Activated T-helper 2 cell treated with anti-CD3 and anti-CD28 coated beads, Interferon-gamma antibody, Interleukin-2, Interleukin-4, amounts not matched to agents 10 μg/mL and 5 μg/mL and 100 μg/mL, durations not matched to agents 14 hours and 24 hours and 36 hours (primary cell): ENCODE measurements around the gene ADGRB3. TPM values are rescaled to one million over a fixed set of nuclear protein-coding genes. Genes with fewer than 3 reads are reported as not detected.

Experiments used
- DNase-seq: peaks from one replicate; pipeline ENCODE4 v3.0.0; 2021; ENCODE audit warnings: low spot score
- H3K27ac Mint-ChIP-seq: one replicate; pipeline ENCODE4 v1.8.0; 2021; ENCODE audit warnings: mixed read lengths
- H3K27me3 Mint-ChIP-seq: one replicate; pipeline ENCODE4 v1.8.0; 2021; ENCODE audit warnings: low read depth, mixed read lengths
- H3K36me3 Mint-ChIP-seq: one replicate; pipeline ENCODE4 v1.8.0; 2021; ENCODE audit warnings: low read depth, mixed read lengths
- H3K4me1 Mint-ChIP-seq: one replicate; pipeline ENCODE4 v1.8.0; 2021; ENCODE audit warnings: low read depth, mixed read lengths
- H3K4me3 Mint-ChIP-seq: one replicate; pipeline ENCODE4 v1.8.0; 2021; ENCODE audit warnings: low read depth, mild to moderate bottlenecking, moderate library complexity, mixed read lengths
- H3K9me3 Mint-ChIP-seq: one replicate; pipeline ENCODE4 v1.8.0; 2021; ENCODE audit warnings: mixed read lengths
- intact Hi-C: fragments of 100-400 bp; cut with micrococcal nuclease; formaldehyde crosslinking; loops from one replicate; pipeline ENCODE4 v1.15.1; 2023
- total RNA-seq: library from RNA; stranded (reverse); gene quantifications from 2 replicates; pipeline ENCODE4 v1.2.3, GENCODE V29; 2022

ADGRB3 gene
- total RNA-seq, 1 donor from 2014 or later, result 0.14 TPM

DNA sequence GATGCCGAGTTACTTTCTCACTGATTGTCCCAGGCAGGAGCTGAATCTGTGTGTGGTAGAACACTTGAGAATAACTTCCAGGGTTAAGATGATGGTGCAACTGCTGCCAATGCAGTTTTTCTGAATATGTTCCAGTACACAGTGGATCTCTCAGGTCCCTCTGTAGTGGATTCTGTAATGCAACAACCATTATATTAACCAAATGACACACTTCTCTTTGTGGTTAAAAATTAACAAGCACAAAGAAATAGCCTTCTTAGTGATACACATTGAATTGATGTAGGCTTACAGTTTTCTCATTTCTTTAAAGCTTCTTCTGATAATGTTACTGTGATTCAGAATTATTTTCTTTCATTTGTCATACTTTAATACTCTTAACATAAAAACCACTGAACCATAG, 383.8 kb downstream of the ADGRB3 start:
- Mint-ChIP-seq H3K27me3 (no peaks in the 10 kb centered on the region), H3K27ac (no peak overlapping the region), H3K4me1 (no peaks in the 10 kb centered on the region), H3K36me3 (no peaks in the 10 kb centered on the region), H3K4me3 (no peak overlapping the region), H3K9me3 (no peaks in the 10 kb centered on the region)
- intact Hi-C loops, result no loop called here
- DNase-seq, result no peak

DNA sequence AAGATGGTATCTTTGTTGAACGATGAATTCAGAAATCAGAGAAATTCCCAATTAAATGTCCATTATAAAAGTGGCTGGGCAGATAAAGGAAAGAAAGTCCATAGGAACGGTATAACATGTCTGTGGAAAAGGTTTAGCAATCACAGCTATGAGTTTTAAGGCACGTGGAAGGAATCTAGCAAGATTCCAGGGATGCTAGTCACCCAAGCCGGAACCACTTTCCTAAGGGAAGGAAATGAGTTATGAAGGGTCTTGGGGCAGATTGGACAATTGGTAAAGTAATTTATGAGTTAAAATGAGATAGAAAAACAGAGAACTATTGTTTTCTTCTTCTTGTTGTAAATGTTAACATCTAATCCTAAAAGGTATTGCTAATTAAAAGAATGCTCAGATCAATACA, 384.8 kb downstream of the ADGRB3 start:
- no peaks in the 10 kb centered on the region for H3K36me3 Mint-ChIP-seq
- DNase-seq, result no peak
- intact Hi-C loops, result no loop called here
- no peaks in the 10 kb centered on the region for H3K4me1 Mint-ChIP-seq
- no peak overlapping the region for H3K4me3 Mint-ChIP-seq
- no peak overlapping the region for H3K27ac Mint-ChIP-seq
- H3K9me3 Mint-ChIP-seq, result no peaks in the 10 kb centered on the region
- no peaks in the 10 kb centered on the region for H3K27me3 Mint-ChIP-seq

DNA sequence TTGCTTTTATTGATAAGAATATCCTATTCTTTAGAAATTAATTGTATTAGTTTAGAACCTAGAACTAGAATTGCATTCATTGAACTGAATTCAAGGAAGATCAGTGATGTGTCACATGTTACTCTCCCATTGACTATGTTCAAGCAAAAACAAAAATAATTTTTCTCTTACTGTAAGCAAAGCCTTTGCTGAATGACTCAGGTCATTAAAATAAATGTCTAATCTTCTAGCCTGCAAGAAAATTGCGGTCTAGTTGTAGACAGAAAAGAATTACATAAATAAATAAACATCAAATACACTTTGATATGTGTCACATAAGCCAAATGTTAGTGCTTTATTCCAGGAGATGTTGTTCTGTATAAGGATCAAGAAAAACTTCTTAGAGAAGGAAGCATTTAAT, 387.9 kb downstream of the ADGRB3 start:
- Mint-ChIP-seq H3K9me3 (no peaks in the 10 kb centered on the region), H3K4me1 (no peaks in the 10 kb centered on the region), H3K4me3 (no peak overlapping the region), H3K27ac (no peak overlapping the region), H3K36me3 (no peaks in the 10 kb centered on the region), H3K27me3 (no peaks in the 10 kb centered on the region)
- DNase-seq, result no peak
- intact Hi-C loops, result no loop called here

DNA sequence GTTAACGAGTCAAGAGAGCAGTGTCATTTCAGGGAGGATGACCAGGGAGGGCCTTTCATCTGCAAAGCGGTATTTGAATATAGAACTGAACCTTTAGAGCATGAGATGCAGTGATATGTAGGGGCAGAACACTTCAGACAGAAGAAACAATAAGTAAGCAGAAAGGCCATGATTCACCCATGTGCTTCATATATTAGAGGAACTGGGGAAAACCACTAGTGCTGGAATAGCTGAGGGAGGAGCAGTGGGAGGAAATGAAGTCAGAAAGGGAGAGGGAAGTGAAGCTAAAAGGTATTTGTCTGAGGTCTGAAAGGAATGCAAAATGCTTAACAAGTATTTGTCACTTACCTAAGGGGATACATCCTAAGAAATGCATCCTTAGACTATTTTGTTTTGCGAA, 391.2 kb downstream of the ADGRB3 start:
- DNase-seq, result no peak
- Mint-ChIP-seq H3K4me3 (no peak overlapping the region), H3K27ac (no peak overlapping the region), H3K36me3 (no peaks in the 10 kb centered on the region), H3K9me3 (no peaks in the 10 kb centered on the region), H3K4me1 (no peaks in the 10 kb centered on the region), H3K27me3 (no peaks in the 10 kb centered on the region)
- intact Hi-C loops, result no loop called here

DNA sequence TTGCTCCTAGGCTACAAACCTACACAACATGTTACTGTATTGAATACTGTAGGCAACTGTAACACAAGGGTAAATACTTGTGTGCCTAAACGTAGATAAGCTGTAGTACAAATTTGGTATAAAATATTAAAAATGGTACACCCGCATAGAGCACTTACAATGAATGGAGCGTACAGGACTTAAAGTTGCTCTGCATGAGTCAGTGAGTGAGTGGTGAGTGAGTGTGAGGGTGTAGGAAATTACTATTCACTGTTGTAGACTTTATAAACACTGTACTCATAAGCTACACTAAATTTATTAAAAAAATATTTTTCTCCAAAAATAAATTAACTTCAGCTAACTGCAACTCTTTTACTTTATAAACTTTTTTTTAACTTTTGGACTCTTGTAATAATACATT, 391.6 kb downstream of the ADGRB3 start:
- intact Hi-C loops, result no loop called here
- no peak for DNase-seq
- Mint-ChIP-seq H3K4me1 (no peaks in the 10 kb centered on the region), H3K36me3 (no peaks in the 10 kb centered on the region), H3K4me3 (no peak overlapping the region), H3K9me3 (no peaks in the 10 kb centered on the region), H3K27ac (no peak overlapping the region), H3K27me3 (no peaks in the 10 kb centered on the region)

DNA sequence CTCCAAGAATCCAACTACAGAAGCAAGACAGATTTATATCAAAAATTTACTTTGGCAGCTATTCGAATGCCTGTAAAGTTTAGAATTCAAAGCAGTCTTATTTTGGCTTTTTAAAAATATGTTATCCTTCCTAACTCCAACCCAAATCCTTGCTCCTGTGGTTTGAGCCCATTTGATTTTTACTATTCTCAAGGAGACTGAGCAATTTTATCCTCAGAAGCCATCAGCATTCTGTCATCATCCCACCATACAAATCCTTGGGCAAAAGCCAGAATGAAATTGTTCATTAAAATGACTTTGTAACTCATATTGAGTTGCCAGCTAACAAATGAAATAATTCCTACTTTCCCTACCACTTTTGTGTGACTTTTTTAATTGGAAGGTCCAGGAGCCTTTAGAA, 392.8 kb downstream of the ADGRB3 start:
- Mint-ChIP-seq H3K36me3 (no peaks in the 10 kb centered on the region), H3K9me3 (no peaks in the 10 kb centered on the region), H3K4me1 (no peaks in the 10 kb centered on the region), H3K4me3 (no peak overlapping the region), H3K27me3 (no peaks in the 10 kb centered on the region), H3K27ac (no peak overlapping the region)
- intact Hi-C loops, result no loop called here
- DNase-seq, result no peak

DNA sequence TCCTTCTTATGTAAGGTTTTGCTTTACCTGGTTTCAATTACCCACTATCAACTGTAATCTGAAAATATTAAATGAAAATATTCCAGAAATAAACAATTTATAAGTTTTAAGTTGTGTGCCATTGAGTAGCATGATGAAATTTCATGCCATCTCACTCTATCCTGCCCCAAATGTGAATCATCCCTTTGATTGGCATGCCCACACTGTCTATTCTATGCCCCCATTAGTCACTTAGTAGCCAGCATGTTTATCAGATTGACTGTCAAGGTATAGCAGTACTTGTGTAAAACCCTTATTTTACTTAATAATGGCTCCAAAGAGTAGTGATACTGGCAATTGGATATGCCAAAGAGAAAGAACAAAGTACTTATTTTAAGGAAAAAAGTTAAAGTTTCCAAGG, 403.8 kb downstream of the ADGRB3 start:
- Mint-ChIP-seq H3K4me1 (no peaks in the 10 kb centered on the region), H3K27me3 (no peaks in the 10 kb centered on the region), H3K4me3 (no peak overlapping the region), H3K9me3 (no peaks in the 10 kb centered on the region), H3K27ac (no peak overlapping the region), H3K36me3 (no peaks in the 10 kb centered on the region)
- intact Hi-C loops, result no loop called here
- DNase-seq, result no peak

DNA sequence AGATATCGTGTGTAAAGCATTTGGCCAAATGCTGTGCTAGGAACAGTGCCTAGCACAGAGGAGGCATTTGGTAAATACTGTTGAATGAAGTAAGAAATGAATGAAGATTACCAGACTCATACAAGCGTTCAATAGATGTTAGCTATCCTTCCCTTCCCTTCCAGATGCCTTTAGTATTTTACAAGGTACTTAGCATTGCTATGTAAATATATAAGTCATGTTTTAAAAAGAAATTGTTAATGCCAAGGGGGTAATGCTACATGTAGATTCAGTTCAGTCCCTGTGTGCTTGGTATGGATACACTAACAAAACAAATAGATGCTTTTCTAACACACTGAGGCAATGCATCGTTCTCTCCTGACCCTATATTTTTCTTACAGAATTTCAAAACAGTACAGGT, 407.2 kb downstream of the ADGRB3 start:
- H3K4me3 Mint-ChIP-seq, result no peak overlapping the region
- H3K4me1 Mint-ChIP-seq, result no peaks in the 10 kb centered on the region
- DNase-seq, result no peak
- intact Hi-C loops, result no loop called here
- H3K27me3 Mint-ChIP-seq, result no peaks in the 10 kb centered on the region
- no peak overlapping the region for H3K27ac Mint-ChIP-seq
- H3K36me3 Mint-ChIP-seq, result no peaks in the 10 kb centered on the region
- no peaks in the 10 kb centered on the region for H3K9me3 Mint-ChIP-seq

DNA sequence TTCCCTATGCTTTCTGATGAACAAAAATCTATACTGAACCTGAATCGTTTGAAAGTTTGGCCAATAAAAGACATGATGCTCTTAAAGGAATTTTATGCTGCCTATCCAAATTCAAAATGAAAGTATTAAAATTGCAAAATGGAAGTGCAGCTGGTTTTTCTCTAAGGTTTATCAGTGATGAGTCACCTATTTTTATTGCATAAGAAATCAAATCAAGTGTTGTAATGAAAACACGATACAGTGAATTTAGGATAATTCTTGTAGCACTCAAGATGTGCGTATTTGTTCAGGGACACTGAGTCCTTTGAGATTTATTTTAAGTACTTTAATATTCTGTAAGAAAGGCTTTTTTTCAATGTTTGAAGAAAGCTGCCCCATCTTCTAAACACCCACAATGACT, 409.5 kb downstream of the ADGRB3 start:
- DNase-seq, result no peak
- Mint-ChIP-seq H3K27ac (no peak overlapping the region), H3K9me3 (no peaks in the 10 kb centered on the region), H3K27me3 (no peaks in the 10 kb centered on the region), H3K4me1 (no peaks in the 10 kb centered on the region), H3K4me3 (no peak overlapping the region), H3K36me3 (no peaks in the 10 kb centered on the region)
- intact Hi-C loops, result no loop called here

DNA sequence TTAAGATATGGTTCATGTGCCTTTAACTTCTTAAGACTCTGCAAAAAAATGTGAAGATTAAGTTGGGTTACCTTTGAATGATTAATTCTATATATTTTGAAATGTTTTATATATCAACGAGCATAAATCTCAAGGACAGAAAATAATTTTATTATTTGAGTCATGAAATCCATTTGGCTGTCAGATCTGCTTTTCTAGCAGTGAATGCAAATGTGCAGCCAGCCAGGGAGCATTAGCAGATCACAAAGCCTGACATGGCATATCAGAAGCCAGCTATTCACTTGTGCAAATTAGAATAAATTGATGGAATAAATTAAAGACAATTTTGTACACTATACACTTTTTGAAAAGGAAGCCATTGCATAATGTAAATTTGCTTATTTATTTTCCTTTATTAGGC, 424.3 kb downstream of the ADGRB3 start:
- no peaks in the 10 kb centered on the region for H3K36me3 Mint-ChIP-seq
- intact Hi-C loops, result no loop called here
- no peaks in the 10 kb centered on the region for H3K9me3 Mint-ChIP-seq
- H3K27me3 Mint-ChIP-seq, result no peaks in the 10 kb centered on the region
- no peak overlapping the region for H3K27ac Mint-ChIP-seq
- H3K4me1 Mint-ChIP-seq, result no peaks in the 10 kb centered on the region
- H3K4me3 Mint-ChIP-seq, result no peak overlapping the region
- no peak for DNase-seq

DNA sequence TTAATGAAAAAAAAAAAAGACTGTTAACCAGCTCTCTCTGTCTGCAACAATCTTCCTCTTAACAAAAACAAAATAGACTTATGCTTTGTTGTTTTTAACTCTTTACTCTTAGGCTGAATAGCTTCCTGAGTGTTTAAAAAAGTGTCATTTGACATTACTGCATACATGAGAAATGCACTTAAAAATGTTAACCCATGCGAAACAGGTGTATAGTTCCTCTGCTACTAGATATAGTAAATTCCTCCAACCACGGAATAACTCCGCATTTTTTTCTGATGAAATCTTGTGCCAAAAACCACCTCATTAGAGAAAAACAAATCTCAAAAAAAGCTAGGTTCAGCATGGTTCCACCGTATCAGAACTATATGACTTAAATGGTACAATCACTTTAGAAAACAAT, 426.0 kb downstream of the ADGRB3 start:
- H3K36me3 Mint-ChIP-seq, result no peaks in the 10 kb centered on the region
- no peak overlapping the region for H3K27ac Mint-ChIP-seq
- H3K27me3 Mint-ChIP-seq, result no peaks in the 10 kb centered on the region
- no peaks in the 10 kb centered on the region for H3K4me1 Mint-ChIP-seq
- no peak overlapping the region for H3K4me3 Mint-ChIP-seq
- no peaks in the 10 kb centered on the region for H3K9me3 Mint-ChIP-seq
- no peak for DNase-seq
- intact Hi-C loops, result no loop called here

DNA sequence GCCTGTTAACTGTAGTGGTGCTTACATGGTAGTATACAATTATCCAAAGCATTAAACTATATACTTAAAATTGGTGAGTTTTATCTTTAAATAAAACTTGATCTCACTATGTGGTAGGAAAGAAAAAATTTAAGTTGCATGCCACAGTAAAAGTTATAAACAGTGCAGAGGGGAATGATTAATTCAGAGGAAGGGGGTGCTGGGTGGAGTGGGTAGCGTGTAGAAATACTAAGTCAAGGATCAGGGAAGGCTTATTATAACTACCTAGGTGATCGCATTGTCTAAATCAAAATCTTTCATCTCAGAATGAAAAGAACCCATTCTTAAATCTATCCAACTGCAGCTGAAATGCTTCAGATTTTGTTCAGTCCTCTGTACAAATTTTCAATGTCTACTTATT, 428.3 kb downstream of the ADGRB3 start:
- H3K9me3 Mint-ChIP-seq, result no peaks in the 10 kb centered on the region
- H3K27ac Mint-ChIP-seq, result no peak overlapping the region
- H3K27me3 Mint-ChIP-seq, result no peaks in the 10 kb centered on the region
- no peaks in the 10 kb centered on the region for H3K4me1 Mint-ChIP-seq
- no peak for DNase-seq
- no peaks in the 10 kb centered on the region for H3K36me3 Mint-ChIP-seq
- H3K4me3 Mint-ChIP-seq, result no peak overlapping the region
- intact Hi-C loops, result no loop called here

DNA sequence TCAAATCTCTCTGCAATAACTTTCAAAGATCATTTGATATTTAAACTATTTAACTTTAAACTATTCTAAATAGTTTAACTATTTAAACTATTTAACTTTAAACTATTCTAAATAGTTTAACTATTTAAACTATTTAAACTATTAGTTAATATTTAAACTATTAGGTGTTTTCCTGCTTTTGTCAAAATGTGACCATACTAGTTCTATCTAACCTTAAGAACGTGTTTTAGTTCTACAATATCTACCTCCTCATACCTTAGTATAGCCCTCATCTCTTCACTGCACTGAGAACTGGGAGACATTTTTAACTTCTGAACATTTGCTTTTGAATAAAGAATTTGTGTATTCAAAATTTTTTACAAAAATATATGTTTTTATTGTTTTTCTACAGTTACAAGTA, 429.1 kb downstream of the ADGRB3 start:
- H3K4me3 Mint-ChIP-seq, result no peak overlapping the region
- H3K36me3 Mint-ChIP-seq, result no peaks in the 10 kb centered on the region
- H3K27me3 Mint-ChIP-seq, result no peaks in the 10 kb centered on the region
- no peaks in the 10 kb centered on the region for H3K9me3 Mint-ChIP-seq
- no peak overlapping the region for H3K27ac Mint-ChIP-seq
- no peaks in the 10 kb centered on the region for H3K4me1 Mint-ChIP-seq
- no peak for DNase-seq
- intact Hi-C loops, result no loop called here

DNA sequence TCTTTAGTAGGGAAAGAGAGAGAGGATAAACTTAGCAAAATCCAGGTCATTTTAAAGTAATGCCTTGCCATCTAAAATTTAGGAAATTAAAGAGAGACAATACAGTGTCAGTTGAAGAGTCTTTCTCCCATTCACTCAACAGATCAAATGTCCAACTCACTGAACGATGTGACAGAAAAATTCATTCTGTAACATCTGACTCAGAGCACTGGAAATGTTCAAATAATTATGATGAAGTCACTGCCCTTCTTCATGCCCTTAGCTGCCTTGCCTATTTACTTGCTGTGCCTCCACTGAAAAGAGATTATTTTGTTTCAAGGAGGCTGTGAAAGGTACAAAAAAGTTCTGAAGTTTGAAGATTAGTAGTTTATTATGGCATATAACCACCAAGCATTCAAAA, 434.8 kb downstream of the ADGRB3 start:
- no peak for DNase-seq
- Mint-ChIP-seq H3K36me3 (no peaks in the 10 kb centered on the region), H3K27me3 (no peaks in the 10 kb centered on the region), H3K4me1 (no peaks in the 10 kb centered on the region), H3K4me3 (no peak overlapping the region), H3K27ac (no peak overlapping the region), H3K9me3 (no peaks in the 10 kb centered on the region)
- intact Hi-C loops, result no loop called here
